Right lung (tissue), 10 donors: ENCODE measurements around the gene NDN. TPM values are rescaled to one million over a fixed set of nuclear protein-coding genes. Genes with fewer than 3 reads are reported as not detected.
"Not testable (repeated sequence)": the region's sequence is repeated elsewhere in the genome, so short reads cannot be mapped to it uniquely, and the experiment has no call there.

Source experiments
- DNase-seq, 2 donors: peaks; one replicate each; pipeline ENCODE4 v3.0.0-alpha.2; 2013
- long read RNA-seq, 8 donors: transcript quantifications; one replicate each; lab custom pipeline, GENCODE V29; 2026
- polyA plus RNA-seq, 5 donors: library from polyadenylated mRNA; unstranded; fragments of 120-200 nt; gene quantifications; one replicate each; pipeline versions ENCODE4 v1.2.1 to v1.2.3, GENCODE V29; 2013; ENCODE audit warnings: inconsistent platforms in 1 of 5, low replicate concordance in 1 of 5; ENCODE audit not compliant: insufficient read length in 5 of 5, insufficient read depth in 1 of 5

Gene NDN
- 100 to 1,000 TPM in 2 of 5 donors, 10 to 100 TPM in 3; 83.9 to 131 (median 93.4) TPM for polyA plus RNA-seq
- long read RNA-seq, donor 1, transcript NDN-202 (1 exons, 1,627 nt): major isoform, 271 of 273 reads
- long read RNA-seq, donor 1, partial matches to known transcripts: 0 of 273 reads
- long read RNA-seq, donor 1, other reads (novel, unspliced or antisense): 0 of 273 reads
- long read RNA-seq, donor 2, transcript NDN-202 (1 exons, 1,627 nt): major isoform, 149 of 149 reads
- long read RNA-seq, donor 2, partial matches to known transcripts: 0 of 149 reads
- long read RNA-seq, donor 2, other reads (novel, unspliced or antisense): 0 of 149 reads
- long read RNA-seq, donor 3, transcript NDN-202 (1 exons, 1,627 nt): major isoform, 240 of 240 reads
- long read RNA-seq, donor 3, partial matches to known transcripts: 0 of 240 reads
- long read RNA-seq, donor 3, other reads (novel, unspliced or antisense): 0 of 240 reads
- long read RNA-seq, donor 4, transcript NDN-202 (1 exons, 1,627 nt): major isoform, 131 of 131 reads
- long read RNA-seq, donor 4, partial matches to known transcripts: 0 of 131 reads
- long read RNA-seq, donor 4, other reads (novel, unspliced or antisense): 0 of 131 reads
- long read RNA-seq, donor 5, transcript NDN-202 (1 exons, 1,627 nt): major isoform, 231 of 231 reads
- long read RNA-seq, donor 5, partial matches to known transcripts: 0 of 231 reads
- long read RNA-seq, donor 5, other reads (novel, unspliced or antisense): 0 of 231 reads
- long read RNA-seq, donor 6, transcript NDN-202 (1 exons, 1,627 nt): major isoform, 281 of 281 reads
- long read RNA-seq, donor 6, partial matches to known transcripts: 0 of 281 reads
- long read RNA-seq, donor 6, other reads (novel, unspliced or antisense): 0 of 281 reads
- long read RNA-seq, donor 7, transcript NDN-202 (1 exons, 1,627 nt): major isoform, 96 of 96 reads
- long read RNA-seq, donor 7, partial matches to known transcripts: 0 of 96 reads
- long read RNA-seq, donor 7, other reads (novel, unspliced or antisense): 0 of 96 reads
- long read RNA-seq, donor 8, transcript NDN-202 (1 exons, 1,627 nt): major isoform, 95 of 96 reads
- long read RNA-seq, donor 8, partial matches to known transcripts: 0 of 96 reads
- long read RNA-seq, donor 8, other reads (novel, unspliced or antisense): 0 of 96 reads

- peak; percentile 55 to 64 for DNase-seq
Measured at GRCh38 chr15:23687143-23687470, at the start of gene NDN. TSS of gene NDN (minus strand) at chr15:23687305. CDS start at chr15:23687217, 88 bp downstream.

GRCh38 chr15:23736033-23736673, 49.0 kb upstream of the NDN start:
- no peak for DNase-seq

GRCh38 chr15:23734862-23735261, 47.8 kb upstream of the NDN start:
- DNase-seq: no peak

GRCh38 chr15:23713874-23714656, 27.0 kb upstream of the NDN start:
- not testable (repeated sequence) for DNase-seq

GRCh38 chr15:23708332-23708731, 21.2 kb upstream of the NDN start:
- no peak for DNase-seq

- no peak for DNase-seq
Measured at GRCh38 chr15:23695282-23695681, 8.2 kb upstream of the NDN start.

GRCh38 chr15:23694592-23694991, 7.5 kb upstream of the NDN start:
- no peak for DNase-seq

- DNase-seq: peak; percentile 86 to 87
Measured at GRCh38 chr15:23690450-23690852, 3.3 kb upstream of the NDN start.

- DNase-seq: no peak
Measured at GRCh38 chr15:23690015-23690414, 2.9 kb upstream of the NDN start.

- DNase-seq: no peak
Measured at GRCh38 chr15:23686466-23687142, 501 bp downstream of the NDN start.

GRCh38 chr15:23671481-23671880, 15.6 kb downstream of the NDN start:
- DNase-seq: no peak

GRCh38 chr15:23670970-23671369, 16.1 kb downstream of the NDN start:
- no peak for DNase-seq

- no peak for DNase-seq
Measured at GRCh38 chr15:23663232-23663631, 23.9 kb downstream of the NDN start.

- peak in 1 of 2 donors; percentile 22 for DNase-seq
Measured at GRCh38 chr15:23648920-23649515, 38.1 kb downstream of the NDN start.

- DNase-seq: peak; percentile 70 to 74
Measured at GRCh38 chr15:23647421-23648370, 39.4 kb downstream of the NDN start, which contains the start of gene MAGEL2. TSS of gene MAGEL2 (minus strand) at chr15:23647867. CDS start at chr15:23647742, 125 bp downstream.

- DNase-seq: no peak
Measured at GRCh38 chr15:23647001-23647295, 40.2 kb downstream of the NDN start.

GRCh38 chr15:23646165-23647000, 40.7 kb downstream of the NDN start:
- no peak for DNase-seq
